ENCODE measurements around the gene SMIM32.

Gene SMIM32

DNA sequence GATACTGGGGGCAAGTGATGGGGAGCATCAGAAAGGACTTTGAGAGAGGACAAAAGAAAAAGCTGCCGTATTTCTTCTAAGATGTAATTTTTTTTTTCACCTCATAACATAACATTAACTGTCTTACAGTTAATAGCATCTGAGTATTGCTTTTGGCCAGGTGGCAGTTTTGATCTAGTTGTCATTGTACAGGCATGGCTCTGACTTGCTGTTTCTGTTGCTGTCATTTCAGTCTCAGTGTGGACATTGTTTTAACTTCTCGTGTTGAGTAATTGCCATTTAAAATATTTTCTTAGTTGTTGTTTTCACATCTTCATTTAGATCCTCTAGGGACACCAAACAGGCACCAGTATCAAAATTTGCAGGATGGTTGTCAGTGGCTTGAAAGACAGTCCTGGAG, 47.9 kb downstream of the SMIM32 start:
- no peak overlapping the region for H3K27ac ChIP-seq
- H3K4me3 ChIP-seq: no peak overlapping the region

DNA sequence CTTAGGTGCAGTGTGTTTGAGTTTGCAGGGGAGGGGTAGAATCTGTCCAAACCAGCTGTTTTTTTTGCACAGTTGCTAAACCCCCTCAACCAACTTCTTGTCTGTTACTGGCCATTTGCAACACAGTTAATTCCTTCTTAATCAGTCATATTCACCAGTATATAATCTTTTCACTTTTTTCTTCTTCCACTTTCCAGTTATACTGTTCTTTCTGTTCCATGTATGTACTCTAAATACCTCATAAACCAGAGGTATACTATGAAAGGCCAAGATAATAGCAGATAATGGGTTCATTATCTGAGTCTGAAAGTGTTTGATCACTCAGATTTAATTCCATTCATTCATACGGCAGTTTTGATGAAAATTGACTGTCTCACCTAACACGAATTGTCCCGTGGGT, 49.2 kb downstream of the SMIM32 start:
- Histone ChIP-seq H3K27ac (no peak overlapping the region), H3K4me3 (no peak overlapping the region)

DNA sequence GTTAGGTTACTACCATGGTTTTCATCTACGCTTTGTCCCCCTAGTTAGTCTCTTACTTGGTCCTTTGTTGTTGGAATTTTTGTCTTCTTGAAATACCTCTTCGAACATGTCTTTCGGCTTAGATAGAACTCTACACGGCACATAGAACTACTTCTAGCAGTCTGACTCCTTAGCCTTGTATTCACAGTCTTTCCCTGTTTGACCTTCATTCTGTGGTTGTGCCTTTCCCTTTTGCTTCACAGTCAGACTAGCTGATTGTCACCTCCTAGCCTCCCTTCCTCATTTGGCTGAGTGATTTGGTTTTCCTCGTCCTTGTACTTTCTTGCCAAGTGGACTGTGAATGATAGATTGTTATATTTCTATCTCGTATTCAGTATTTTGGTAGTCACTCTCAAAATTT, 49.6 kb downstream of the SMIM32 start:
- no peak overlapping the region for H3K4me3 ChIP-seq
- no peak overlapping the region for H3K27ac ChIP-seq

DNA sequence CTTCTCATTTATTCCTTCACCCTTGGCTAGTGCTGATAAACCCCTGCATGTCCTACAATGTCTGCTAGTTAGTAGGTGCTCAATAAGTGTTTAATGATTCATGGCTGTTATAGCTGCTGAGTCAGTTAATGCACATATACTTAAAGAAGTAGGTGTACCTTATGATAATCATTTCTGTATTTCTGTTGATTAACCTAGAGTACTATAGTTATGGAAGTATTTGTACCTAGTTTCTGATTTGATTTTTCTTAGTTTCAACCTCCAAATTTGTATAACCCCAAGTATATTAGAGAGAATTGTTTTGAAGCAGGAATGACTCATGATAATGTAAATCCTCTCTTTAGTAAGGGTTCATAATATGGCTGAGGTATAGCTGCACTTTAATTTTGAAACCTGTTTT, 51.4 kb downstream of the SMIM32 start:
- Histone ChIP-seq H3K27ac (no peak overlapping the region), H3K4me3 (no peak overlapping the region)

All from skin epidermis (tissue), 12 donors.